Measurements from ENCODE around the gene CEACAM18. TPM values are rescaled to one million over a fixed set of nuclear protein-coding genes. Genes with fewer than 3 reads are reported as not detected.

CEACAM18 gene
- total and polyA plus RNA-seq, 2 donors (not counting 3 experiments of a cell fraction or from before 2014, with no cell fraction given): not detected

GRCh38 chr19:51485960-51486660 is 7.8 kb downstream of the CEACAM18 start:
- ChIA-PET CTCF (interaction anchor here (1.1 to 1.7 kb wide), 4 partner anchors 12 to 175 kb away, joined by 3 to 6 read pairs (median 4); no protein-coding TSS in a partner anchor), POLR2A (no interaction called here)
- dilution Hi-C loops (cut with MboI; ENCODE audit: extremely low pct_ligation_motif_present, low sequenced_read_pairs): no loop called here
- Histone ChIP-seq H3K4me2 (ENCODE audit: insufficient read depth, low read length) (no peak overlapping the region), H3K9me3 (replicated peaks; ENCODE audit: control insufficient read depth, insufficient read depth, low read length) (no peaks in the 10 kb centered on the region), H4K20me1 (replicated peaks; ENCODE audit: control insufficient read depth, extremely low read depth, insufficient read depth, low read length) (no peaks in the 10 kb centered on the region), H3K27me3 (ENCODE audit: control insufficient read depth in 2 of 2, insufficient read depth in 2 of 2, low read length in 2 of 2) (no peaks in the 10 kb centered on the region), H3K4me1 (ENCODE audit: control insufficient read depth, extremely low read depth, insufficient read depth, low read length) (no peaks in the 10 kb centered on the region), H3K27ac (ENCODE audit: insufficient read depth, low read depth, low read length) (no peak overlapping the region), H3K4me3 (replicated peaks in 1 of 3; ENCODE audit: insufficient read depth in 1 of 3, low read depth in 1 of 3, low read length in 3 of 3) (no peak overlapping the region), H2AFZ (ENCODE audit: low read depth, low read length) (no peak overlapping the region), H3K9ac (replicated peaks; ENCODE audit: extremely low read depth, insufficient read depth, low read length) (no peak overlapping the region), H3K9me1 (replicated peaks; ENCODE audit: control insufficient read depth, extremely low read depth, insufficient read depth, low read length) (no peaks in the 10 kb centered on the region), H3K36me3 (ENCODE audit: control insufficient read depth in 2 of 2, extremely low read depth in 1 of 2, insufficient read depth in 2 of 2, low read length in 2 of 2) (no peaks in the 10 kb centered on the region), H3K79me2 (ENCODE audit: control insufficient read depth, insufficient read depth, low read length) (no peaks in the 10 kb centered on the region)
- DNase-seq (ENCODE audit: low read depth, low spot score) (no peak), FAIRE-seq (no peak)
- no TSS peak for BruUV-seq (replicated peaks)
- intact Hi-C loops (cut with micrococcal nuclease): no loop called here
- no peak for TF ChIP-seq EZH2 (IDR thresholded peaks at IDR 0.05; ENCODE audit: borderline replicate concordance, low read depth, low read length, severe bottlenecking)
- TF ChIP-seq, protein P1, sequence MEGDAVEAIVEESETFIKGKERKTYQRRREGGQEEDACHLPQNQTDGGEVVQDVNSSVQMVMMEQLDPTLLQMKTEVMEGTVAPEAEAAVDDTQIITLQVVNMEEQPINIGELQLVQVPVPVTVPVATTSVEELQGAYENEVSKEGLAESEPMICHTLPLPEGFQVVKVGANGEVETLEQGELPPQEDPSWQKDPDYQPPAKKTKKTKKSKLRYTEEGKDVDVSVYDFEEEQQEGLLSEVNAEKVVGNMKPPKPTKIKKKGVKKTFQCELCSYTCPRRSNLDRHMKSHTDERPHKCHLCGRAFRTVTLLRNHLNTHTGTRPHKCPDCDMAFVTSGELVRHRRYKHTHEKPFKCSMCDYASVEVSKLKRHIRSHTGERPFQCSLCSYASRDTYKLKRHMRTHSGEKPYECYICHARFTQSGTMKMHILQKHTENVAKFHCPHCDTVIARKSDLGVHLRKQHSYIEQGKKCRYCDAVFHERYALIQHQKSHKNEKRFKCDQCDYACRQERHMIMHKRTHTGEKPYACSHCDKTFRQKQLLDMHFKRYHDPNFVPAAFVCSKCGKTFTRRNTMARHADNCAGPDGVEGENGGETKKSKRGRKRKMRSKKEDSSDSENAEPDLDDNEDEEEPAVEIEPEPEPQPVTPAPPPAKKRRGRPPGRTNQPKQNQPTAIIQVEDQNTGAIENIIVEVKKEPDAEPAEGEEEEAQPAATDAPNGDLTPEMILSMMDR (IDR thresholded peaks at IDR 0.05; ENCODE audit: extremely low read depth in 1 of 2, insufficient read depth in 1 of 2, low read depth in 1 of 2, low read length in 2 of 2): no peak
- TF ChIP-seq FOS (IDR thresholded peaks at IDR 0.05; ENCODE audit: borderline replicate concordance, insufficient read depth, low read length): no peak
- TF ChIP-seq POLR2A (IDR thresholded peaks at IDR 0.05; ENCODE audit: low read depth, low read length): no peak
- TF ChIP-seq MYC (IDR thresholded peaks at IDR 0.05; ENCODE audit: low read depth, low read length): no peak
- no peak for TF ChIP-seq GATA2 (IDR thresholded peaks at IDR 0.05; ENCODE audit: insufficient read depth, insufficient read length, low read depth, low read length)
- no peak for TF ChIP-seq JUN (IDR thresholded peaks at IDR 0.05; ENCODE audit: borderline replicate concordance, insufficient read depth, insufficient read length, low read depth)
- no peak for TF ChIP-seq POLR2AphosphoS5 (IDR thresholded peaks at IDR 0.05; ENCODE audit: insufficient read depth, low read depth, low read length)
- TF ChIP-seq MAX (IDR thresholded peaks at IDR 0.05; ENCODE audit: insufficient read depth, insufficient read length): no peak
